ENCODE measurements around the gene KLHL33.

DNA sequence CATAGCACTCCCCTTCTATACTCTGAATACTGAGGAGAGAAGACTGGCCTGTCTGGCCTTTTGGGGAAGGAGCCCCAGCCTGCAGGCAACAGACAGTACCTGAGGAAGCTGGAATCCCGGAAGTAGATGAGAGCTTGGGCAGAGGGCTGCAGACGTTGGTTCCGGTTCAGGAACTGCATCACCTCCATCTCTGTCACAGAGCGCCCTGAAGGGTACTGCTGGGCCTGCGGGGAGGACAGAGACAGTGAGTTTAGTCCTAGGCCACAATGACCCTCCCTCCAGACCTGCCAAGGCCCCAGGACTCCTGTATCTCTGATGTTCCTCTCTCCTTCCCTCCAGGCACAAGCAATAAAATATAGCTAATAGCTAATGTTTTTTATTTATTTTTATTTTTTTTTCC, 51.1 kb downstream of the KLHL33 start:
- TF ChIP-seq POLR2AphosphoS5 (IDR thresholded peaks at IDR 0.05; ENCODE audit: low read depth, low read length): no peak
- TF ChIP-seq POLR2A (IDR thresholded peaks at IDR 0.05; ENCODE audit: low read depth, low read length): no peak
- TF ChIP-seq TAF1 (IDR thresholded peaks at IDR 0.05; ENCODE audit: low read depth, low read length): no peak
- TF ChIP-seq SPI1 (IDR thresholded peaks at IDR 0.05; ENCODE audit: low read depth, low read length): no peak
- no peak for TF ChIP-seq POU2F2 (IDR thresholded peaks at IDR 0.05; ENCODE audit: low read depth, low read length)
- TF ChIP-seq PAX5 (IDR thresholded peaks at IDR 0.05; ENCODE audit: insufficient read depth, low read length, severe bottlenecking): no peak

Measured in GM12891 (cell line).